Osteocyte (in vitro differentiated cells): ENCODE data around the gene IDH3G. TPM values are rescaled to one million over a fixed set of nuclear protein-coding genes. Genes with fewer than 3 reads are reported as not detected.
A peak's percentile ranks its signal among the peaks of the same experiment; 100 is the strongest.

Experiments used
- DNase-seq: peaks from one replicate; pipeline ENCODE4 v3.0.0; 2021; ENCODE audit warnings: mixed read lengths; ENCODE audit not compliant: unreplicated experiment; ENCODE audit errors: extremely low spot score
- H3K27ac Mint-ChIP-seq: one replicate; pipeline ENCODE4 v1.8.0; 2021; ENCODE audit warnings: mild to moderate bottlenecking, mixed read lengths; ENCODE audit not compliant: unreplicated experiment
- H3K27me3 Mint-ChIP-seq: one replicate; pipeline ENCODE4 v1.8.0; 2021; ENCODE audit warnings: mixed read lengths; ENCODE audit not compliant: unreplicated experiment
- H3K36me3 Mint-ChIP-seq: one replicate; pipeline ENCODE4 v1.8.0; 2021; ENCODE audit warnings: mixed read lengths; ENCODE audit not compliant: unreplicated experiment
- H3K4me1 Mint-ChIP-seq: one replicate; pipeline ENCODE4 v1.8.0; 2021; ENCODE audit warnings: mixed read lengths; ENCODE audit not compliant: unreplicated experiment
- H3K4me3 Mint-ChIP-seq: one replicate; pipeline ENCODE4 v1.8.0; 2021; ENCODE audit warnings: mild to moderate bottlenecking, moderate library complexity, mixed read lengths; ENCODE audit not compliant: unreplicated experiment
- H3K9me3 Mint-ChIP-seq: one replicate; pipeline ENCODE4 v1.8.0; 2021; ENCODE audit warnings: mixed read lengths; ENCODE audit not compliant: unreplicated experiment
- CTCF ChIP-seq: fragments of 200-600 bp; sonication (generic); IDR thresholded peaks from 2 replicates; pipeline ENCODE4 v1.5.0; 2021; ENCODE audit warnings: antibody characterized with exemption, mild to moderate bottlenecking, moderate library complexity
- long read RNA-seq: library from polyadenylated mRNA; unstranded; transcript quantifications from one replicate; pipeline ENCODE4 v2.0.0, GENCODE V29; 2021
- total RNA-seq: library from RNA; stranded (reverse); gene quantifications from 2 replicates; pipeline ENCODE4 v1.2.1, GENCODE V29; 2021

The IDH3G gene
- total RNA-seq, result 63.5 and 64.8 TPM in 2 replicates
- long read RNA-seq, partial matches to known transcripts, result 5 of 156 reads
- long read RNA-seq, other reads (novel, unspliced or antisense), result 151 of 156 reads

- Mint-ChIP-seq H3K4me1 (peaks cover 13% of the 10 kb centered on the region), H3K27ac (peak within 1 kb of the TSS; percentile 92), H3K9me3 (no peaks in the 10 kb centered on the region), H3K4me3 (peak within 1 kb of the TSS; percentile 91), H3K36me3 (peaks cover 5% of the 10 kb centered on the region), H3K27me3 (no peaks in the 10 kb centered on the region)
- peak; percentile 98 for DNase-seq
- TF ChIP-seq CTCF, result peak; percentile 19
These were observed at the start of gene IDH3G, which contains the start of gene SSR4 for GRCh38 chrX:153794018-153794896. Gene IDH3G, minus strand, starts transcription at chrX:153794375. Its CDS starts 49 bp downstream, at chrX:153794326. Gene SSR4, plus strand, starts transcription at chrX:153794668. Its CDS starts 20 bp downstream, at chrX:153794688.

GRCh38 chrX:153836921-153837320 is 42.7 kb upstream of the IDH3G start:
- TF ChIP-seq CTCF, result no peak
- Mint-ChIP-seq H3K4me1 (no peaks in the 10 kb centered on the region), H3K9me3 (no peaks in the 10 kb centered on the region), H3K4me3 (no peak overlapping the region), H3K36me3 (no peaks in the 10 kb centered on the region), H3K27ac (no peak overlapping the region), H3K27me3 (peaks cover 17% of the 10 kb centered on the region)
- no peak for DNase-seq

DNA sequence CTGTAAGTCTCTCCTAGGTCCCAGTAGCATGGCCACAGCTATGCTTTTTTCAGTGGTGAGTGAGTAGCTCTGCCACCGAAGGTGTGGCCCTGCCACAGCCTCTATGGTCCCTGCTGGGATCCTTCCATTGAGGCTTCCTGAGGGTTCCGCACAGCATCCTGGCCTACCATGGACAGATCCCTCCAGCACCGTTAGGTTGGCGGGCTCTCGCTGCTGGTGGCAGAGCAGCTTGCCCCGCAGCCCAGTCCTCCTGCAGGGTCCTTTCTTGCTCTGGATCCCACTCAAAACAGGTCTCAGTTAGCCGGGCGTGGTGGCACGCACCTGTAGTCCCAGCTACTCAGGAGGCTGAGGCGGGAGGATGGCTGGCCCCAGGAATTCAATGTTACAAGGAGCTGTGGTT is 38.6 kb upstream of the IDH3G start:
- no peak for DNase-seq
- peaks cover under 1% of the 10 kb centered on the region for H3K27me3 Mint-ChIP-seq
- TF ChIP-seq CTCF, result no peak
- no peaks in the 10 kb centered on the region for H3K36me3 Mint-ChIP-seq
- peaks cover 6% of the 10 kb centered on the region for H3K4me1 Mint-ChIP-seq
- no peaks in the 10 kb centered on the region for H3K9me3 Mint-ChIP-seq
- H3K4me3 Mint-ChIP-seq, result no peak overlapping the region
- no peak overlapping the region for H3K27ac Mint-ChIP-seq

- Mint-ChIP-seq H3K36me3 (no peaks in the 10 kb centered on the region), H3K27me3 (no peaks in the 10 kb centered on the region), H3K4me3 (peak overlapping the region; percentile 40), H3K27ac (no peak overlapping the region), H3K4me1 (peaks cover 7% of the 10 kb centered on the region), H3K9me3 (peaks cover 11% of the 10 kb centered on the region)
- no peak for TF ChIP-seq CTCF
- DNase-seq, result no peak
These were observed 37.4 kb upstream of the IDH3G start for GRCh38 chrX:153831429-153832150.
